HG02938 (cell line): ENCODE results near the gene CCDC28A.

Source experiments
- ATAC-seq: cut with Tn5 transposase; IDR thresholded peaks from one replicate; pipeline ENCODE4 v1.9.1; 2021; ENCODE audit warnings: mild to moderate bottlenecking, moderate library complexity; ENCODE audit not compliant: unreplicated experiment

The CCDC28A gene

GRCh38 chr6:138833816-138834539, 60.4 kb downstream of the CCDC28A start:
- ATAC-seq = no peak

GRCh38 chr6:138837246-138837645, 63.7 kb downstream of the CCDC28A start:
- no peak for ATAC-seq
